WTC11 (cell line): ENCODE data around the gene MEGF8. TPM values are rescaled to one million over a fixed set of nuclear protein-coding genes. Genes with fewer than 3 reads are reported as not detected.

Source experiments
- ATAC-seq: fragments of 200-7000 bp; cut with Tn5 transposase; 2 replicates; pipeline ENCODE4 v1.10.0; 2021; ENCODE audit warnings: mild to moderate bottlenecking, moderate library complexity
- CTCF ChIA-PET: fragments of 300-600 bp; sonication (Branson Sonifier 250); formaldehyde crosslinking; loops from one replicate; lab custom pipeline; 2021; ENCODE audit warnings: antibody characterized with exemption; lab: Charles Lee
- POLR2A ChIA-PET: fragments of 350-600 bp; sonication (Branson Sonifier 250); formaldehyde crosslinking; loops from one replicate; lab custom pipeline; 2021; ENCODE audit warnings: antibody characterized with exemption; lab: Charles Lee
- DNase-seq: peaks from one replicate; pipeline ENCODE4 v3.0.0; 2021; ENCODE audit warnings: low spot score
- H3K27ac Mint-ChIP-seq: 2 replicates; pipeline ENCODE4 v1.8.0; 2021; ENCODE audit warnings: mixed read lengths
- H3K27me3 Mint-ChIP-seq: 2 replicates; pipeline ENCODE4 v1.8.0; 2021; ENCODE audit warnings: low read depth, mild to moderate bottlenecking, moderate library complexity, mixed read lengths
- H3K36me3 Mint-ChIP-seq: 2 replicates; pipeline ENCODE4 v1.8.0; 2021; ENCODE audit warnings: mixed read lengths
- H3K4me1 Mint-ChIP-seq: 2 replicates; pipeline ENCODE4 v1.8.0; 2022; ENCODE audit warnings: mixed read lengths
- H3K4me3 Mint-ChIP-seq: 2 replicates; pipeline ENCODE4 v1.8.0; 2021; ENCODE audit warnings: mild to moderate bottlenecking, moderate library complexity, mixed read lengths
- H3K9me3 Mint-ChIP-seq: 2 replicates; pipeline ENCODE4 v1.8.0; 2021; ENCODE audit warnings: mixed read lengths
- CREM ChIP-seq: sonication (generic); formaldehyde crosslinking; IDR thresholded peaks from 2 replicates; pipeline ENCODE4 v1.8.1; 2022; ENCODE audit warnings: mild to moderate bottlenecking, missing genetic modification reagents, moderate library complexity
- ELF4 ChIP-seq: sonication (generic); formaldehyde crosslinking; IDR thresholded peaks from 2 replicates; pipeline ENCODE4 v1.8.1; 2022; ENCODE audit warnings: low read depth, mild to moderate bottlenecking, moderate library complexity, missing genetic modification reagents
- EMX1 ChIP-seq: fragments of 250-450 bp; sonication (Bioruptor Pico); IDR thresholded peaks from 2 replicates; pipeline ENCODE4 v1.8.0; 2021; ENCODE audit warnings: mild to moderate bottlenecking
- ERG ChIP-seq: fragments of 250-450 bp; sonication (Bioruptor Pico); IDR thresholded peaks from 2 replicates; pipeline ENCODE4 v1.8.0; 2021; ENCODE audit warnings: mild to moderate bottlenecking
- MLX ChIP-seq: sonication (generic); formaldehyde crosslinking; IDR thresholded peaks from 2 replicates; pipeline ENCODE4 v1.8.1; 2023; ENCODE audit warnings: mild to moderate bottlenecking, missing genetic modification reagents, moderate library complexity
- MXD4 ChIP-seq: fragments of 250-450 bp; sonication (Bioruptor Pico); IDR thresholded peaks from 2 replicates; pipeline ENCODE4 v1.8.0; 2021; ENCODE audit warnings: mild to moderate bottlenecking, moderate library complexity, borderline replicate concordance
- NFYB ChIP-seq: sonication (generic); formaldehyde crosslinking; conservative IDR thresholded peaks from 2 replicates; pipeline ENCODE4 v1.8.0; 2022; ENCODE audit warnings: low read depth, missing genetic modification reagents
- NR1H2 ChIP-seq: sonication (generic); formaldehyde crosslinking; IDR thresholded peaks from 2 replicates; pipeline ENCODE4 v1.9.0; 2021; ENCODE audit warnings: mild to moderate bottlenecking, moderate library complexity, missing genetic modification reagents
- PRDM15 ChIP-seq: sonication (generic); formaldehyde crosslinking; IDR thresholded peaks from 2 replicates; pipeline ENCODE4 v1.8.0; 2022; ENCODE audit warnings: missing genetic modification reagents
- TEAD4 ChIP-seq: sonication (generic); formaldehyde crosslinking; IDR thresholded peaks from 2 replicates; pipeline ENCODE4 v1.8.0; 2022; ENCODE audit warnings: mild to moderate bottlenecking, missing genetic modification reagents
- ZMAT4 ChIP-seq: fragments of 250-450 bp; sonication (Bioruptor Pico); IDR thresholded peaks from 2 replicates; pipeline ENCODE4 v1.9.0; 2021; ENCODE audit warnings: mild to moderate bottlenecking
- ZNF219 ChIP-seq: sonication (generic); formaldehyde crosslinking; IDR thresholded peaks from 2 replicates; pipeline ENCODE4 v1.8.0; 2023; ENCODE audit warnings: missing genetic modification reagents, mild to moderate bottlenecking, borderline replicate concordance
- ZNF232 ChIP-seq: sonication (generic); formaldehyde crosslinking; IDR thresholded peaks from 2 replicates; pipeline ENCODE4 v1.8.0; 2022; ENCODE audit warnings: mild to moderate bottlenecking, missing genetic modification reagents
- ZNF263 ChIP-seq: sonication (generic); formaldehyde crosslinking; IDR thresholded peaks from 2 replicates; pipeline ENCODE4 v1.8.1; 2022; ENCODE audit warnings: low read depth, mild to moderate bottlenecking, moderate library complexity, missing genetic modification reagents
- ZNF317 ChIP-seq: sonication (generic); formaldehyde crosslinking; IDR thresholded peaks from 2 replicates; pipeline ENCODE4 v1.8.1; 2023; ENCODE audit warnings: low read depth, mild to moderate bottlenecking, moderate library complexity, missing genetic modification reagents, borderline replicate concordance
- ZNF671 ChIP-seq: fragments of 250-450 bp; sonication (Bioruptor Pico); IDR thresholded peaks from 2 replicates; pipeline ENCODE4 v1.8.0; 2021; ENCODE audit warnings: mild to moderate bottlenecking
- total RNA-seq: library from RNA; stranded (reverse); gene quantifications from 3 replicates; pipeline ENCODE4 v1.2.3, GENCODE V29; 2021

MEGF8 gene
- total RNA-seq, 1 experiment from 2014 or later, result 42.1 TPM

GRCh38 chr19:42355896-42356295 lies 30.5 kb downstream of the MEGF8 start:
- TF ChIP-seq TEAD4 (CRISPR knock-in tag) (no peak), EMX1 (CRISPR knock-in tag) (no peak), PRDM15 (CRISPR knock-in tag) (no peak), ZNF317 (CRISPR knock-in tag) (no peak), ERG (CRISPR knock-in tag) (no peak), ZMAT4 (CRISPR knock-in tag) (no peak), ZNF219 (CRISPR knock-in tag) (no peak)
- TF ChIP-seq, all 79 proteins: peak for 0
- ATAC-seq, result no peak
- POLR2A ChIA-PET, result no interaction called here
- peaks cover 5% of the 10 kb centered on the region; the same call in 1 of the 2 replicates for H3K4me1 Mint-ChIP-seq
- H3K9me3 Mint-ChIP-seq, result no peaks in the 10 kb centered on the region
- no peaks in the 10 kb centered on the region for H3K27me3 Mint-ChIP-seq
- peaks cover 15% of the 10 kb centered on the region; the same call in 1 of the 2 replicates for H3K36me3 Mint-ChIP-seq
- CTCF ChIA-PET, result interaction anchor here (1.1 to 2.3 kb wide), 3 partner anchors 12 to 32 kb away, joined by 3 to 18 read pairs (median 9); no protein-coding TSS in a partner anchor
- DNase-seq, result no peak
- no peak overlapping the region for H3K27ac Mint-ChIP-seq
- H3K4me3 Mint-ChIP-seq, result no peak overlapping the region

GRCh38 chr19:42356686-42357085 lies 31.3 kb downstream of the MEGF8 start:
- ATAC-seq, result no peak
- Mint-ChIP-seq H3K9me3 (no peaks in the 10 kb centered on the region), H3K27me3 (no peaks in the 10 kb centered on the region), H3K27ac (no peak overlapping the region), H3K4me3 (no peak overlapping the region), H3K4me1 (peaks cover 7% of the 10 kb centered on the region; the same call in 1 of the 2 replicates), H3K36me3 (peaks cover 19% of the 10 kb centered on the region; the same call in 1 of the 2 replicates)
- POLR2A ChIA-PET, result no interaction called here
- DNase-seq, result no peak
- CTCF ChIA-PET, result interaction anchor here (0.6 to 2.3 kb wide), 3 partner anchors 14 to 31 kb away, joined by 3 to 7 read pairs (median 6); no protein-coding TSS in a partner anchor
- TF ChIP-seq EMX1 (CRISPR knock-in tag), result no peak
- no peak for TF ChIP-seq MXD4 (CRISPR knock-in tag)

GRCh38 chr19:42357290-42357689 lies 31.9 kb downstream of the MEGF8 start:
- Mint-ChIP-seq H3K36me3 (peaks cover 20% of the 10 kb centered on the region; the same call in 1 of the 2 replicates), H3K4me1 (peaks cover 8% of the 10 kb centered on the region), H3K27ac (no peak overlapping the region), H3K4me3 (no peak overlapping the region), H3K9me3 (no peaks in the 10 kb centered on the region), H3K27me3 (no peaks in the 10 kb centered on the region)
- no peak for TF ChIP-seq NR1H2
- no peak for TF ChIP-seq ZNF232 (CRISPR knock-in tag)
- no peak for TF ChIP-seq ZNF671
- no peak for TF ChIP-seq MLX
- TF ChIP-seq MXD4 (CRISPR knock-in tag), result no peak
- no peak for TF ChIP-seq EMX1 (CRISPR knock-in tag)
- TF ChIP-seq ZNF263 (CRISPR knock-in tag), result no peak
- no peak for TF ChIP-seq NFYB
- TF ChIP-seq ELF4 (CRISPR knock-in tag), result no peak
- no peak for TF ChIP-seq CREM (CRISPR knock-in tag)
- DNase-seq (no peak), ATAC-seq (no peak)
- ChIA-PET CTCF (interaction anchor here (1.2 to 2.3 kb wide), 2 partner anchors 14 to 63 kb away, joined by 3 to 6 read pairs; no protein-coding TSS in a partner anchor), POLR2A (no interaction called here)
